GM06990 (cell line): Measurements from ENCODE around the gene SERPINC1.

Experiments
- DNase-seq: peaks from one replicate; pipeline ENCODE4 v3.0.0-alpha.2; 2011; ENCODE audit not compliant: insufficient read length; ENCODE audit errors: extremely low read depth
- H3K27me3 ChIP-seq: replicated peaks from 2 replicates; pipeline ENCODE4 v1.6.0; 2011; ENCODE audit warnings: low read length; ENCODE audit not compliant: control insufficient read depth, insufficient read depth
- H3K36me3 ChIP-seq: 2 replicates; pipeline ENCODE4 v1.5.1; 2011; ENCODE audit warnings: low read length; ENCODE audit not compliant: control insufficient read depth, insufficient read depth
- H3K4me3 ChIP-seq: replicated peaks from 2 replicates; pipeline ENCODE4 v1.5.1; 2011; ENCODE audit warnings: low read depth, mild to moderate bottlenecking, control low read depth, low read length
- TF ChIP-seq, protein P1 (sequence below): IDR thresholded peaks from 2 replicates; pipeline ENCODE4 v1.5.1; 2011; ENCODE audit warnings: low read length, control low read depth, mild to moderate bottlenecking, inconsistent platforms; ENCODE audit not compliant: insufficient read depth, poor library complexity, severe bottlenecking

SERPINC1 gene

DNA sequence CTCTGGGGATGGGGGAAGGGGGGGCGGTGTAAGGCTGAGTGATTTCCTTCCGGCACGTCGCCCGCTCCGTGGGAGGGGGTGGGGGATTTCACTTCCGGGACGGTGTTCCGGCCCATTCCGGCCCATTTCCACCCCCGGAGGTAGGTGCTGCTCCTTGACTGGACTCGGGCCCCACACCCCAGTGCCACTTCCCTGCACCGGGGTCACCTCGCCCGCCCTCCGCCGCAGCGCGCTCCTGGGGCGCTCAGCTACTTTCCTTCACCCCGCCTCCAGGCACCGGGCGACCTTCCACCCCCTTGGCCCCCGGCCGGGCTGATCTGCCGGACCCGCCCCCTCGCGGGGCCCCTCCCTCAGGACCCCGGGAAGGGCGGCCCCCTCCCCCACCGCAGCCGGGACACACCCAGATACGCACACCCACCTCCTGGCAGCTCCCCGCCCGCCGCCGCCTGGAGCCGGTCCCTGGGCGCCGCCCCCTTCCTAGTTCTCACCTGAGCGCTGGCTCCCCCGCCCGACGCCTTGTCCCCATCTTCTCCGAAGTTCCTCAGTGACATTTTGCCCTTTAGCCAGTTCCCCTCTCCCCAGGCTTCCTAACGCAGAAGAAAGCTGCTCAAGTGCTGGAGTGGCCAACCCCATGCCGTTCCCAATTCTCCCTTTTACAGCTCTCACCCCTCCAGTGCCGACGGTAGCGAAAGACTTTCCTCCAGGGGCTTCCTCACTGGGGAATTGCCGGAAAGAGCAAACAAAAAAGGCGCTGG is 48.7 kb downstream of the SERPINC1 start, which contains the start of gene ZBTB37:
Gene ZBTB37, plus strand, starts transcription at position 115 of the 755 bp plus-strand sequence. CDS start 1,846 bp downstream, outside the sequence.
- H3K27me3 ChIP-seq: no peaks in the 10 kb centered on the region
- peak; percentile 97 for DNase-seq
- H3K4me3 ChIP-seq: peak within 1 kb of the TSS; percentile 87
- H3K36me3 ChIP-seq: peaks cover 8% of the 10 kb centered on the region
- TF ChIP-seq, protein P1, sequence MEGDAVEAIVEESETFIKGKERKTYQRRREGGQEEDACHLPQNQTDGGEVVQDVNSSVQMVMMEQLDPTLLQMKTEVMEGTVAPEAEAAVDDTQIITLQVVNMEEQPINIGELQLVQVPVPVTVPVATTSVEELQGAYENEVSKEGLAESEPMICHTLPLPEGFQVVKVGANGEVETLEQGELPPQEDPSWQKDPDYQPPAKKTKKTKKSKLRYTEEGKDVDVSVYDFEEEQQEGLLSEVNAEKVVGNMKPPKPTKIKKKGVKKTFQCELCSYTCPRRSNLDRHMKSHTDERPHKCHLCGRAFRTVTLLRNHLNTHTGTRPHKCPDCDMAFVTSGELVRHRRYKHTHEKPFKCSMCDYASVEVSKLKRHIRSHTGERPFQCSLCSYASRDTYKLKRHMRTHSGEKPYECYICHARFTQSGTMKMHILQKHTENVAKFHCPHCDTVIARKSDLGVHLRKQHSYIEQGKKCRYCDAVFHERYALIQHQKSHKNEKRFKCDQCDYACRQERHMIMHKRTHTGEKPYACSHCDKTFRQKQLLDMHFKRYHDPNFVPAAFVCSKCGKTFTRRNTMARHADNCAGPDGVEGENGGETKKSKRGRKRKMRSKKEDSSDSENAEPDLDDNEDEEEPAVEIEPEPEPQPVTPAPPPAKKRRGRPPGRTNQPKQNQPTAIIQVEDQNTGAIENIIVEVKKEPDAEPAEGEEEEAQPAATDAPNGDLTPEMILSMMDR: no peak

DNA sequence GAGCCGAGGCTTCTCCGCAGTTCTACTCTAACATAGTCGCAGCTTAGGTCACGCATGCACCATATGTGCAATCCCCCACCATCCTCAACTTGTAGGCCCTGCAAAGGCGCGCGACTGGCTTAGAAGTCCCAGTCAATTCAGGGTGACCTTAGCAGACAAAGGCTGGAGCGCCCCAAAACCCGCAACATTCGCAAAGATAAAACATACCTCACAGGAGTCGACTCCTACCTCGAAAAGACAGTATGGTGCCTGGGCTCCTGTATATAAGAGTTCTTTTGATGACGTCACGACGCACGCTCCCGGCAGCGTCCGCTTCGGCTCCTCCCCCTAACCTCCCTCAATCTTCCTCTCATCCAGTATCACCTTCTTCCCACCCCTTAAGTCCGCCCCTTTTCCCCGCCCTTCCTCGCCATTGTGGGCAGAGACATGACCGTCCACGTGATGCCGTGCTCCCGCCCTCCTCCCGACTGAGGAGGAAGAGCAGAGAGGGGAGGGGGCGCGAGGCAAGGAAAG is 49.3 kb downstream of the SERPINC1 start, which contains the start of gene GAS5:
Gene GAS5, minus strand, starts transcription at position 237 of the 513 bp plus-strand sequence.
- Histone ChIP-seq H3K36me3 (peaks cover 10% of the 10 kb centered on the region), H3K4me3 (peak within 1 kb of the TSS; percentile 87), H3K27me3 (no peaks in the 10 kb centered on the region)
- DNase-seq: peak; percentile 97
- TF ChIP-seq, protein P1: no peak

DNA sequence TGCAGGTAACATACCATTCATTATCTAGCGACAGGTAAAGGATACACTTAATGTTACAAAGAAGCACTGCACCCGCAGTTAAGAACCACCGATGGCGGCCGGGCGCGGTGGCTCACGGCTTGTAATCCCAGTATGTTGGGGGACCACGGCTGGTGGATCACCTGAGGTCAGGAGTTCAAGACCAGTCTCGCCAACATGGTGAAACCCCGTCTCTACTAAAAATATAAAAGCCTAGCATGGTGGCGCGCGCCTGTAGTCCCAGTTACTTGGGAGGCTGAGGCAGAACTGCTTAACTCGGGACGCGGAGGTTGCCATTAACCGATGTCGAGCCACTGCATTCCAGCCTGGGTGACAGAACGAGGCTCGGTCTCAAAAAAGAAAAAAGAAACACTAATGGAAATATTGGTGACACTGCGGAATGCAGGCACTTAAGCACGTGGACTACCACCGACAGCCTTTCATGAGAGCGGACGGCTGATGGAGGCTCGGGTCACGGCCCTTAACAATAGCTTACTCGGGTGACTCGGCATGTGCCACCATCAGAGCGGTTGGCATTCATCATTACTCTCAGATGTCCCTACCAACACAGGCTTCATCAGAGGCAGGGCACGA is 49.9 kb downstream of the SERPINC1 start:
- Histone ChIP-seq H3K27me3 (no peaks in the 10 kb centered on the region), H3K4me3 (peak overlapping the region; percentile 87), H3K36me3 (peaks cover 10% of the 10 kb centered on the region)
- DNase-seq: peak; percentile 42
- TF ChIP-seq, protein P1: no peak

DNA sequence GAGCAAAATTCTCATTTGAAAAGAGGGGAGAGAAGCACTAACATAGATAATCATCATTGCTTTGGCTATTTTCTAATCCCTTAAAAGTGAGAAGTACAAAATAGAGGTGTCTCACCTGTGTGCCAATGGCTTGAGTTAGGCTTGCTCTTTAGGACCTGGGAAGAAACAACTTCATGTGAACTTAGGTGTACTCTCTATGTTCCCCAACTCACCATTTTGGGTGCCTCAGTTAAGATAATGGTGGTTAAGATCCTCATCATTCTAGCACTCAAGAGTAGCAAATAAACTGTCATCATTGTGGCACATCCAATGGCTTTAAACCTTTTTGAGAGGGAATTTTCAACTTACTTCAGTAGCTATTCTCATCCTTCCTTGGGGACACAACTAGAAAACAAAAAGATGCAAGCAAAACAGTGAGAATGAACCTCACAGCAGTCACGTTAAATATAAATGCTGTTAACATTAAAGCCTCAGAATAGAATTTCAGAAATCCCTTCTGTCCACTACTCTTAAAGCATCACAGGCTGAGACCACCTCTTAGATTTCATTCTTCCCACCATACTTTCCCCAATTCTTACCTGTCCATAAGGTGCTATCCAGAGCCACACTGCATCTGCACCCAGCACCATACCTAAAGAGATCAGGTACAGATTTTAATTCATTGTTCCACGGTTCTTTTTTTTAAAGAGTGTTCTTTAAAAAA is 50.6 kb downstream of the SERPINC1 start:
- TF ChIP-seq, protein P1: no peak
- Histone ChIP-seq H3K36me3 (peaks cover 10% of the 10 kb centered on the region), H3K4me3 (peak overlapping the region; percentile 87), H3K27me3 (no peaks in the 10 kb centered on the region)
- no peak for DNase-seq

DNA sequence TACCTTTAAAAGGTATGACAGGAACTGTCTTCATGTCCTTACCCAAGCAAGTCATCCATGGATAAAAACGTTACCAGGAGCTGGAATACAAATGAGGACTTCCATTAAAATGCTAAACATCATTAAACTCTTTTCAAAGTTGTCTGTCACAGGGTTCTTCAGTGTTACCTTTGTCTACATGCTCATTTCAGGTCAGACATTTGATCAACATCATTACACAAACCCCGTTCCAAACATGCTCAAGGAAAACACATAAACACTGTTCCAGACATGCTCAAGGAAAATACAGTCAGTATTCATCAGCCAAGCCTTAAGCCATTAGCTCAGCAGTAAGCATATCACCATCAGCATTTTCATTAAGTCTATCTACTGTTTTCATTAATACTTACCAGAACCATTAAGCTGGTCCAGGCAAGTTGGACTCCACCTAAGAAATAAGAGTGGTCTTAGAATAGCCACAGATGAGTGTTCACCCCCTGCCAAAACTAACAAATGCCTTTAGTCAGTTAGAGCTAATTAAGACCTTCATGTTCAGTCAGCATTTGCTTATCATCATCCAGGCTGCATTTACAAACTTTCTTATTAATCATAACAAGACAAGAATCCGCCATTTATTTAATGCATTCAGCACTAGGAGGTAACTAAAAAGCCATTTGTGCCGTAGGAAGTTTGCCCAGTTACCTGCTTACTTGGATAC is 51.5 kb downstream of the SERPINC1 start:
- peak overlapping the region; percentile 87 for H3K4me3 ChIP-seq
- TF ChIP-seq, protein P1: no peak
- peaks cover 10% of the 10 kb centered on the region for H3K36me3 ChIP-seq
- no peaks in the 10 kb centered on the region for H3K27me3 ChIP-seq
- DNase-seq: no peak
